H1 (cell line): Measurements from ENCODE around the gene SRSF7. TPM values are rescaled to one million over a fixed set of nuclear protein-coding genes. Genes with fewer than 3 reads are reported as not detected.

Source experiments
- SIRT6 ChIP-seq: IDR thresholded peaks from one replicate; pipeline ENCODE4 v1.7.1; 2012; ENCODE audit warnings: low read length, inconsistent platforms
- polyA plus RNA-seq, 7 experiments: library from polyadenylated mRNA; depleted of rRNA in 3 of 7; stranded (reverse) in 5 of 7; unstranded in 2 of 7; fragments of >200 nt in 5 of 7; fragments of 200-250 nt in 2 of 7; gene quantifications; 1 replicate in 5 of 7; 2 replicates in 1 of 7; 4 replicates in 1 of 7; pipeline versions ENCODE4 v1.2.1 to v1.2.3, GENCODE V29; 2011 to 2013; ENCODE audit warnings: missing spikeins in 2 of 7, mixed read lengths in 2 of 7
- total RNA-seq: library from RNA; stranded (reverse); fragmentation: NEBNext Ultra II Directional; extraction: Animal tissue kit (Norgen Biotek cat#: 25700); gene quantifications from 2 replicates; pipeline ENCODE4 v1.2.1, GENCODE V29; 2021

Gene SRSF7
- total and polyA plus RNA-seq, 2 of the 8 experiments (the other 6 are each of a cell fraction or from before 2014, with no cell fraction given) = 370 to 415 TPM

GRCh38 chr2:38765149-38765548 is 14.0 kb upstream of the SRSF7 start (continued):
- TF ChIP-seq SIRT6 = no peak
